Kidney (tissue), 14 donors: ENCODE measurements around the gene TRIM23. TPM values are rescaled to one million over a fixed set of nuclear protein-coding genes. Genes with fewer than 3 reads are reported as not detected.

Experiments
- DNase-seq, 5 donors: peaks; one replicate each; pipeline ENCODE4 v3.0.0-alpha.2; 2013 to 2020
- FAIRE-seq: peaks from 2 replicates; lab custom pipeline; 2012; peaks lifted over from hg19 to GRCh38; lab: Jason Lieb, UNC
- H3K27ac ChIP-seq, 2 donors: one replicate each; pipeline ENCODE4 v1.7.0; 2013; ENCODE audit warnings: low read depth in 2 of 2, low read length in 2 of 2, inconsistent platforms in 1 of 2
- H3K27me3 ChIP-seq: one replicate; pipeline ENCODE4 v1.7.1; 2013; ENCODE audit warnings: low read length, inconsistent platforms; ENCODE audit not compliant: control insufficient read depth, insufficient read depth
- H3K36me3 ChIP-seq, 3 donors: one replicate each; pipeline versions ENCODE4 v1.7.0 to v1.7.1; 2013; ENCODE audit warnings: low read length in 3 of 3, control low read depth in 1 of 3, inconsistent platforms in 1 of 3; ENCODE audit not compliant: insufficient read depth in 3 of 3, control insufficient read depth in 2 of 3
- H3K4me1 ChIP-seq, 3 donors: one replicate each; pipeline versions ENCODE4 v1.7.0 to v1.7.1; 2013; ENCODE audit warnings: low read length in 3 of 3, inconsistent platforms in 1 of 3, low read depth in 1 of 3; ENCODE audit not compliant: control insufficient read depth in 2 of 3, insufficient read depth in 2 of 3
- H3K4me3 ChIP-seq, 3 donors: one replicate each; pipeline versions ENCODE4 v1.7.0 to v1.8.1; 2013; ENCODE audit warnings: low read length in 3 of 3, control low read depth in 1 of 3, inconsistent platforms in 1 of 3
- H3K9ac ChIP-seq, 3 donors: one replicate each; pipeline versions ENCODE4 v1.7.0 to v1.7.1; 2013; ENCODE audit warnings: low read length in 3 of 3, control low read depth in 1 of 3, inconsistent platforms in 1 of 3
- H3K9me3 ChIP-seq, 3 donors: one replicate each; pipeline versions ENCODE4 v1.7.0 to v1.7.1; 2013; ENCODE audit warnings: low read length in 3 of 3, control low read depth in 1 of 3, inconsistent platforms in 1 of 3; ENCODE audit not compliant: control insufficient read depth in 2 of 3, insufficient read depth in 1 of 3
- intact Hi-C: fragments of 100-400 bp; cut with DNase I; formaldehyde crosslinking; loops from one replicate; pipeline ENCODE4 v1.11.1; 2022
- polyA plus RNA-seq: library from polyadenylated mRNA; stranded (reverse); fragments of 350-450 nt; fragmentation: Illumina TruSeq; extraction: RNeasy Lipid Tissue Mini Kit (QIAGEN cat#74804); gene quantifications from one replicate; pipeline ENCODE4 v1.2.3, GENCODE V29; 2014; ENCODE audit warnings: low read depth, low replicate concordance; ENCODE audit not compliant: insufficient read depth
- total RNA-seq: library from RNA; stranded (reverse); fragmentation: NEBNext Ultra II Directional; extraction: Animal tissue kit (Norgen Biotek cat#: 25700); gene quantifications from one replicate; pipeline ENCODE4 v1.2.1, GENCODE V29; 2021
- TF ChIP-seq, protein P1 (sequence below): IDR thresholded peaks from 3 replicates; pipeline ENCODE4 v1.5.1; 2012; ENCODE audit warnings: mild to moderate bottlenecking, moderate library complexity, borderline replicate concordance; ENCODE audit not compliant: insufficient read depth; ENCODE audit errors: extremely low read depth
- donor health status: control.
- donor health status: control.
- donor health status: control.
- donor health status: control.
- donor health status: control.
- donor health status: DM: yes; HTN: yes; CAD: no.
- donor health status: Normal renal cell carcinoma (clear cell type).

The TRIM23 gene
- total and polyA plus RNA-seq, 2 donors from 2014 or later: 4.4 to 15.2 TPM

DNA sequence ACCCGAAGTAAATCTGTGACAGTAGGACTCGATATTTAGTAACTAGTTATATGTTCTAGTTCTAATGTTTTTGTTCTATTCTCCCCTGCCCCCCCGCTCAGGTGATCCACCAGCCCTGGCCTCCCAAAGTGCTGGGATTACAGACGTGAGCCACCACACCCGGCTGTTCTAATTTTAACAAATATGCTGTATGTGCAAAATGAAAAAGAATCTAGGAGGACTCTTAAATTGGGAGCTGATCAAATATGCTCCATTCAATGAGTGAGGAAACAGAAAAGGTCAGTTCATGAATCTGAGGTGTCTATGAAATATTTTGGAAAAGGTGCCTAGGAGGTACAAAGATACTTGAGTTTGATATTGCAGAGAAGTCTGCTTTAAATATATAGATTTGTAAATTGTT lies 78.0 kb downstream of the TRIM23 start:
- TF ChIP-seq, protein P1, sequence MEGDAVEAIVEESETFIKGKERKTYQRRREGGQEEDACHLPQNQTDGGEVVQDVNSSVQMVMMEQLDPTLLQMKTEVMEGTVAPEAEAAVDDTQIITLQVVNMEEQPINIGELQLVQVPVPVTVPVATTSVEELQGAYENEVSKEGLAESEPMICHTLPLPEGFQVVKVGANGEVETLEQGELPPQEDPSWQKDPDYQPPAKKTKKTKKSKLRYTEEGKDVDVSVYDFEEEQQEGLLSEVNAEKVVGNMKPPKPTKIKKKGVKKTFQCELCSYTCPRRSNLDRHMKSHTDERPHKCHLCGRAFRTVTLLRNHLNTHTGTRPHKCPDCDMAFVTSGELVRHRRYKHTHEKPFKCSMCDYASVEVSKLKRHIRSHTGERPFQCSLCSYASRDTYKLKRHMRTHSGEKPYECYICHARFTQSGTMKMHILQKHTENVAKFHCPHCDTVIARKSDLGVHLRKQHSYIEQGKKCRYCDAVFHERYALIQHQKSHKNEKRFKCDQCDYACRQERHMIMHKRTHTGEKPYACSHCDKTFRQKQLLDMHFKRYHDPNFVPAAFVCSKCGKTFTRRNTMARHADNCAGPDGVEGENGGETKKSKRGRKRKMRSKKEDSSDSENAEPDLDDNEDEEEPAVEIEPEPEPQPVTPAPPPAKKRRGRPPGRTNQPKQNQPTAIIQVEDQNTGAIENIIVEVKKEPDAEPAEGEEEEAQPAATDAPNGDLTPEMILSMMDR: no peak
- no peak overlapping the region for H3K4me3 ChIP-seq
- H3K4me1 ChIP-seq: no peaks in the 10 kb centered on the region
- intact Hi-C loops: no loop called here
- H3K9ac ChIP-seq: no peak overlapping the region
- no peaks in the 10 kb centered on the region for H3K27me3 ChIP-seq
- DNase-seq: no peak
- H3K9me3 ChIP-seq: no peaks in the 10 kb centered on the region
- FAIRE-seq: no peak
- no peaks in the 10 kb centered on the region for H3K36me3 ChIP-seq
- H3K27ac ChIP-seq: no peak overlapping the region

DNA sequence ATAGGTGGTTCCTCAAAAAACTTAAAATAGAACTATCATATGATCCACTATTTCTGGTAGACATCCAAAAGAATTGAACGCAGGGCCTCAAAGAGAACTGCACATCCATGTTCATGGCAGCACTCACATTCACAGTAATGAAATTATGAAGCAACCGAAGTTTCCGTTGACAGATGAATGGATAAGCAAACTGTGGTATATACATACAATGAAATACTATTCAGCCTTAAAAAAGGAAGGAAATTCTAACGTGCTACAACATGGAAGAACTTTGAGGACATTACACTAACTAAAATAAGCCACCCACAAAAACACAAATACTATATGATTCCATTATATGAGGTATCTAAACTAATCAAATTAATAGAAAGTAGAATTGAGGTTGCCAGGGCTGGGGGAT lies 79.7 kb downstream of the TRIM23 start:
- H3K4me3 ChIP-seq: no peak overlapping the region
- H3K36me3 ChIP-seq: no peaks in the 10 kb centered on the region
- H3K27me3 ChIP-seq: no peaks in the 10 kb centered on the region
- DNase-seq (no peak), FAIRE-seq (no peak)
- H3K27ac ChIP-seq: no peak overlapping the region
- no peak overlapping the region for H3K9ac ChIP-seq
- intact Hi-C loops: no loop called here
- TF ChIP-seq, protein P1: no peak
- H3K4me1 ChIP-seq: no peaks in the 10 kb centered on the region
- no peaks in the 10 kb centered on the region for H3K9me3 ChIP-seq

DNA sequence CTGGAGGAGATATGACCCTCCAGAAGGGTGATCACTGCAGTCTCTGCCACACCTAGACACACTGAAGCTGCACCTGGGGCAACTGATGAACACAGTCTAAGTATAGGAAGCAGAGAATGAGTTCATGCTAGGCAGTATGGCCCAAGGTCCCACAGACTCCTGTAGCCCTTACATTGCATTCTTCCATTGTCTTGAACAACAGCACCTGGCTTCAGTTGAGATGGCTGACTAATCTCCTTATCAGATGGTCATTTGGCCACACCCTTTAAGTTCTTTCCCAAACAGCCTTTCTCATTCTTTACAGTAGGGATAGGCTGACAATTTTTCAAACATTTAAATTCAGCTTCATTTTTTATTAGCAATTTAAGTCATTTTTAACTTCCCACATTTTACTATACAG lies 84.3 kb downstream of the TRIM23 start:
- Histone ChIP-seq H3K27me3 (no peaks in the 10 kb centered on the region), H3K9me3 (no peaks in the 10 kb centered on the region), H3K4me3 (no peak overlapping the region), H3K4me1 (no peaks in the 10 kb centered on the region), H3K27ac (no peak overlapping the region), H3K36me3 (no peaks in the 10 kb centered on the region), H3K9ac (no peak overlapping the region)
- DNase-seq: no peak
- intact Hi-C loops: no loop called here
- TF ChIP-seq, protein P1: no peak
- no peak for FAIRE-seq

Other genes starting within 250 kb of the TRIM23 start
- 6.7 TPM for gene ADAMTS6, start 142.4 kb downstream of the TRIM23 start, total RNA-seq
- 0.32 TPM for gene ADAMTS6, start 142.4 kb downstream of the TRIM23 start, polyA plus RNA-seq
- 3.5 TPM for gene CENPK, start 61.2 kb downstream of the TRIM23 start, total RNA-seq
- gene CENPK, start 61.2 kb downstream of the TRIM23 start, polyA plus RNA-seq: not detected
- 29.7 TPM for gene PPWD1, start 61.0 kb downstream of the TRIM23 start, total RNA-seq
- 16.5 TPM for gene PPWD1, start 61.0 kb downstream of the TRIM23 start, polyA plus RNA-seq
- 2.5 TPM for gene SHLD3, start 694 bp upstream of the TRIM23 start, total RNA-seq
- 2.5 TPM for gene SHLD3, start 694 bp upstream of the TRIM23 start, polyA plus RNA-seq
- gene TRAPPC13, start 694 bp upstream of the TRIM23 start, total RNA-seq: 24.3 TPM
- 22.0 TPM for gene TRAPPC13, start 694 bp upstream of the TRIM23 start, polyA plus RNA-seq
- gene SGTB, start 97.8 kb upstream of the TRIM23 start, total RNA-seq: 8.8 TPM
- gene SGTB, start 97.8 kb upstream of the TRIM23 start, polyA plus RNA-seq: 1.6 TPM
- 25.0 TPM for gene NLN, start 97.9 kb upstream of the TRIM23 start, total RNA-seq
- 6.2 TPM for gene NLN, start 97.9 kb upstream of the TRIM23 start, polyA plus RNA-seq